Measurements from ENCODE around the gene IFNAR1.

IFNAR1 gene

DNA sequence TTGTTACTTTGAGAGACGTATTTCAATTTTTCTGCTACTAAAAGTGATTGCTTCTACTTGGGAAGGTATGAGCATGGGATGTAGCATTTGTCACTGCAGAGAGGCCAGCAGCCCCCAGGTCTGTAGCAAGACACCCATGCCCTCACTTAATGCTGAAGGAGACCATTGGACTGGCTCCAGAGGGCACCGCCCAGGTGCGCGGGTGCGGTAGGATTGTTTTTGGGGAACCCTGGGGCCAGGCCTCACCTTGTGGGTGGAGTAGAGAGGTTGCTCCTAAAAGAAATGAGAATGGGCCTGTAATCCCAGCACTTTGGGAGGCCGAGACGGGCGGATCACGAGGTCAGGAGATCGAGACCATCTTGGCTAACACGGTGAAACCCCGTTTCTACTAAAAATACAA is 47.8 kb downstream of the IFNAR1 start:
- TF ChIP-seq, protein P1, sequence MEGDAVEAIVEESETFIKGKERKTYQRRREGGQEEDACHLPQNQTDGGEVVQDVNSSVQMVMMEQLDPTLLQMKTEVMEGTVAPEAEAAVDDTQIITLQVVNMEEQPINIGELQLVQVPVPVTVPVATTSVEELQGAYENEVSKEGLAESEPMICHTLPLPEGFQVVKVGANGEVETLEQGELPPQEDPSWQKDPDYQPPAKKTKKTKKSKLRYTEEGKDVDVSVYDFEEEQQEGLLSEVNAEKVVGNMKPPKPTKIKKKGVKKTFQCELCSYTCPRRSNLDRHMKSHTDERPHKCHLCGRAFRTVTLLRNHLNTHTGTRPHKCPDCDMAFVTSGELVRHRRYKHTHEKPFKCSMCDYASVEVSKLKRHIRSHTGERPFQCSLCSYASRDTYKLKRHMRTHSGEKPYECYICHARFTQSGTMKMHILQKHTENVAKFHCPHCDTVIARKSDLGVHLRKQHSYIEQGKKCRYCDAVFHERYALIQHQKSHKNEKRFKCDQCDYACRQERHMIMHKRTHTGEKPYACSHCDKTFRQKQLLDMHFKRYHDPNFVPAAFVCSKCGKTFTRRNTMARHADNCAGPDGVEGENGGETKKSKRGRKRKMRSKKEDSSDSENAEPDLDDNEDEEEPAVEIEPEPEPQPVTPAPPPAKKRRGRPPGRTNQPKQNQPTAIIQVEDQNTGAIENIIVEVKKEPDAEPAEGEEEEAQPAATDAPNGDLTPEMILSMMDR (IDR thresholded peaks at IDR 0.05; ENCODE audit: low read depth, low read length, missing control alignments) = no peak

DNA sequence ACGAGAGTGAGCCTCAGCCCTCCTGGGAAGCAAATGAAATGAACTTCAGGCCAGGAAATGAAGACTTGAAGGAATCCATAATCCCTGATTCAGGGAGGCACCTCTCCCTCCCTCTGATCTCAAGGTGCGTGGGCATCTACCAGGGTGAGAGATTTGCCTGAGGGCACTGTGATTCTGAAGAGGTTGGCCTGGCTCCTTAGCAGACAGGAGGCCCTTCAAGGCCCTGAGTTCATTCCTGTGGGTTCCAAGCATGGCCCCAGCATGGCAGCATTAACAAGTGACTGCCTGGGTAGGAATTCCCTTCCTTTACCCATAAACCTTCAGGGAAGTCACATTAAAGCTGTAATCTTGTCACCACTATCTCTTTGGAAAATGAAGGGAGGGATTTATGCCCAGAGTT is 48.7 kb downstream of the IFNAR1 start:
- no peak overlapping the region for H3K4me3 ChIP-seq (replicated peaks; ENCODE audit: low read depth, low read length)
- TF ChIP-seq, protein P1 (IDR thresholded peaks at IDR 0.05; ENCODE audit: low read depth, low read length, missing control alignments) = no peak

More for the DNA sequence above, 47.8 kb downstream of the IFNAR1 start:
- no peak for DNase-seq (ENCODE audit: extremely low read depth, low read depth)
- H3K4me3 ChIP-seq (replicated peaks; ENCODE audit: low read depth, low read length) = no peak overlapping the region

DNA sequence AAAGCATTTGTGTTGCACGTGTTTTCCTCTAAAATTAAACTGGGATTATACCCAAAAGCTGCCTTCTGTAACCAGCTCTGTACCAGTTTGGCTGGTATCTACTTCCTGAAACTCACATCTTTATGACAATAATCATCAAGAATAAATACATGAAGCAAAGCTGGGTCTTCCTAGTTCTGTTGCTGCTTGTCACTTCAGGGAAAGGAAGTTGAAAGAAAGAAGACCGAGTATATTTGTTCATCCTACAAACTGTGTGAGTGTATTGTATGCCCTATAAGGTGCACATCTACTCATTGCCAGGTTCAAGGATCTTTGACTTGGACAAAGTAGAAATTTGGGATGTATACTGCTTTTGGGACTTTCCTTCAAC is 49.3 kb downstream of the IFNAR1 start:
- no peak for DNase-seq (ENCODE audit: extremely low read depth, low read depth)
- H3K4me3 ChIP-seq (replicated peaks; ENCODE audit: low read depth, low read length) = no peak overlapping the region
- TF ChIP-seq, protein P1 (IDR thresholded peaks at IDR 0.05; ENCODE audit: low read depth, low read length, missing control alignments) = no peak

More for the DNA sequence above, 48.7 kb downstream of the IFNAR1 start:
- no peak for DNase-seq (ENCODE audit: extremely low read depth, low read depth)

DNA sequence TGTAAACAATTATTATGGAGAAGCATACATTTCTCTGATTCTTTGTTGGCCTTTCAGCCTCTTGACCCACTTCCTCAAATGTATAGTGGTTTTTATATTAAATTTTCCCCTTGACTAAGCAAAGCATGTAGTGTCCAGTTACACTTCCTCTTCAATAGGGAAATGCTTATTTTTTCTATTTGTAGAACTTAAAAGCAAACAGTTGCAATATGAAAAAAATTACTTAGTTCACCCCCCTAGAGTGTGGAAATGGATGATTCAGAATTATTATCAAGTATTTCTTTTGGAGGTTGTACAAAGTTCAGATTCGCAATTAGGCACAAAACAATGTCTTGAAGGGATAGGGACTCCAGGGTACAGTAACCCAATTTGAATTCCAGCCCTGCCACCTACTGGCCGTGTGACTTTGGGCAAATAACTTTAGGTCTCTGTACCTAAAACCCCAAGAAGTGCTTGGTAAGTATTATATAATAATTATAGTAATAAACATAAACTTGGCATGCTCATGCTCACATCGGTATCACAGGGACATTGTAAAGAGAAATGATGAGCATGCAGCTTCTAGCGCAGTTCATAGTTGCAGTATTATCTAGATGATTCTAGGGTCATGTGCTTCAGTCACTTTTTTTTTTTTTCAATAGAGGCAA is 49.8 kb downstream of the IFNAR1 start:
- no peak overlapping the region for H3K4me3 ChIP-seq (replicated peaks; ENCODE audit: low read depth, low read length)
- TF ChIP-seq, protein P1 (IDR thresholded peaks at IDR 0.05; ENCODE audit: low read depth, low read length, missing control alignments) = peak; percentile 73
- peak; percentile 45 for DNase-seq (ENCODE audit: extremely low read depth, low read depth)

DNA sequence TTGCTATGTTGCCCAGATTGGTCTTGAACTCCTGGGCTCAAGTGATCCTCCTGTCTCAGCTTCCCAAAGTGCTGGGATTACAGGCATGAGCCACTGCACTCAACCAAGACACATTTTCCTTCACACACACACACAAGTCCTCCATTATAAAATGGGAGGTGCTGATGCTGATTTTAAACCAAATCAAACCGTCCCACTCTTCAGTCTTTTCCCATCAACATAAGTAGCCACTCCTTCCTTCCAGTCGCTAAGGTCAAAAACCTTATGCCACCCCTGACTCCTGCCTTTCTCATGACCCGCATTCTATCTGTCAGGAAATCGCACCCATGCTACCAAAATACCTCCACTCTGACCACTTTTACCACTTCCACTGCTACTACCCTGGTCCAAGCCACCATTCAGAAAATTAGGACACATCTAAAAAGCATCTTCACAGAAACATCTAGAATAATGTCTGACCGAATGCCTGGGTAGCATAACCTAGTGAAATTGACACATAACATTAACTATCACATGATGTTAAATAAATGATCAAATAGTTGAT is 50.4 kb downstream of the IFNAR1 start:
- H3K4me3 ChIP-seq (replicated peaks; ENCODE audit: low read depth, low read length) = no peak overlapping the region
- no peak for DNase-seq (ENCODE audit: extremely low read depth, low read depth)
- TF ChIP-seq, protein P1 (IDR thresholded peaks at IDR 0.05; ENCODE audit: low read depth, low read length, missing control alignments) = no peak

DNA sequence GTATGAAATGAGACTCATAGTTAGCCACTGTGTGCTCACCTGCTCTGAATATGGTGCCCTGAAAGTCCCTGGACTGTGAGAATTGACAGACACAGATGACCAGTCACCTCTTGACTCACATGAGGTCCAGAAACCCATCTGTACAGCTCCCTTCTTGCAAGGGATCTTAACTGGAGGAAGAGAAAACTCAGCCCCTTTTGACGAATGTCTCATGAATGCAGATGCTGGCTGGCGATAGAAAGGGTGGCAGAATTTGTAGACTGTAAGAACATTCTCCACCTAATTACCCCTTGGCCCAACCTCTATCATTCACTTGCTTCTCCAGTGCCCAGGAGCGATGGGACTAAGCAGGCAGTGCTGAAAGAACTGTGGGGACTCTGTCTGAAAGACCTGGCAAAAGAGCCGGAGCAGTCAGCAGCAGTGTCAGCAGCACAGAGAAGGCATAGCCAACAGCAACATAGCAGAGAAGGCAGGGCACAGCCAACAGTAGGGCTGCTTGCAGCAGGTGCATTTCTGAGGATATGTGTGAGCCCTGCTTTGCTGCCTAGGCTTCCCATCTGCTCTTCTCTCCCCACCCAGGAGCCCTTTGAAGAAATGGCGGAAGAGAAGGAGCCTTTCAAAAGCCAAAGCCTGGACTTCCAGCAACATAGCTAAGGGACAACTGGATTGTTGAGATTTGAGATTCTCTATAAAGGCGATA is 52.6 kb downstream of the IFNAR1 start:
- DNase-seq (ENCODE audit: extremely low read depth, low read depth) = no peak
- TF ChIP-seq, protein P1 (IDR thresholded peaks at IDR 0.05; ENCODE audit: low read depth, low read length, missing control alignments) = no peak
- H3K4me3 ChIP-seq (replicated peaks; ENCODE audit: low read depth, low read length) = no peak overlapping the region

All from HFF-Myc (cell line).